CD14-positive monocyte (primary cell): ENCODE results near the gene SLC43A2. TPM values are rescaled to one million over a fixed set of nuclear protein-coding genes. Genes with fewer than 3 reads are reported as not detected.

ENCODE experiments used
- DNase-seq, 3 donors: peaks; one replicate each; pipeline ENCODE4 v3.0.0-alpha.2; 2011 to 2022
- H2AFZ ChIP-seq: 2 replicates; pipeline ENCODE4 v1.6.0; 2012; ENCODE audit warnings: mild to moderate bottlenecking, low read depth, low read length, inconsistent platforms; ENCODE audit not compliant: insufficient read depth, poor library complexity, severe bottlenecking
- H3K27ac ChIP-seq, 2 donors: 1 replicate in 1 of 2; 2 replicates in 1 of 2; pipeline ENCODE4 v1.5.1; 2012 to 2013; ENCODE audit warnings: low read length in 2 of 2, control low read depth in 1 of 2, inconsistent platforms in 1 of 2, low read depth in 1 of 2, mild to moderate bottlenecking in 1 of 2
- H3K27me3 ChIP-seq, 2 donors: one replicate each; pipeline versions ENCODE4 v1.6.0 to v1.6.1; 2011 to 2013; ENCODE audit warnings: low read length in 2 of 2; ENCODE audit not compliant: control insufficient read depth in 2 of 2, insufficient read depth in 2 of 2
- H3K36me3 ChIP-seq, 2 donors: replicated peaks in 1 of 2; 1 replicate in 1 of 2; 2 replicates in 1 of 2; pipeline versions ENCODE4 v1.5.1 to v1.6.1; 2012 to 2013; ENCODE audit warnings: low read length in 2 of 2, control low read depth in 1 of 2, inconsistent platforms in 1 of 2, mild to moderate bottlenecking in 1 of 2; ENCODE audit not compliant: insufficient read depth in 2 of 2, control insufficient read depth in 1 of 2
- H3K4me1 ChIP-seq, 2 donors: 1 replicate in 1 of 2; 2 replicates in 1 of 2; pipeline versions ENCODE4 v1.5.1 to v1.6.1; 2012 to 2013; ENCODE audit warnings: low read length in 2 of 2, control low read depth in 1 of 2, inconsistent platforms in 1 of 2, mild to moderate bottlenecking in 1 of 2, moderate library complexity in 1 of 2; ENCODE audit not compliant: insufficient read depth in 2 of 2, control insufficient read depth in 1 of 2
- H3K4me2 ChIP-seq: replicated peaks from 2 replicates; pipeline ENCODE3; 2012; ENCODE audit warnings: low read length, moderate library complexity, mild to moderate bottlenecking; ENCODE audit not compliant: poor library complexity, severe bottlenecking; ENCODE audit errors: extremely low read depth
- H3K4me3 ChIP-seq, 3 experiments: fragments of 200-600 bp in 1 of 3; sonication (generic) in 1 of 3; replicated peaks in 1 of 3; 1 replicate in 2 of 3; 2 replicates in 1 of 3; pipeline ENCODE4 v1.5.1; 2011 to 2013; ENCODE audit warnings: low read length in 3 of 3, mild to moderate bottlenecking in 3 of 3, control low read depth in 2 of 3, low read depth in 2 of 3, inconsistent platforms in 1 of 3, moderate library complexity in 1 of 3
- H3K79me2 ChIP-seq: 2 replicates; pipeline ENCODE4 v1.6.0; 2012; ENCODE audit warnings: mild to moderate bottlenecking, control low read depth, inconsistent platforms, low read length, moderate library complexity; ENCODE audit not compliant: insufficient read depth
- H3K9ac ChIP-seq: 2 replicates; pipeline ENCODE4 v1.6.0; 2017; ENCODE audit warnings: low read length, mild to moderate bottlenecking; ENCODE audit not compliant: insufficient read depth, poor library complexity, severe bottlenecking
- H3K9me3 ChIP-seq, 2 donors: replicated peaks in 1 of 2; 1 replicate in 1 of 2; 2 replicates in 1 of 2; pipeline versions ENCODE4 v1.5.1 to v1.6.1; 2012 to 2013; ENCODE audit warnings: low read length in 2 of 2, control low read depth in 1 of 2; ENCODE audit not compliant: control insufficient read depth in 1 of 2, insufficient read depth in 1 of 2
- H4K20me1 ChIP-seq: 2 replicates; pipeline ENCODE4 v1.6.0; 2012; ENCODE audit warnings: mild to moderate bottlenecking, low read length, control low read depth, moderate library complexity; ENCODE audit not compliant: insufficient read depth
- H3K27ac Mint-ChIP-seq, 7 donors: one replicate each; pipeline ENCODE4 v1.8.0; 2020; ENCODE audit warnings: mild to moderate bottlenecking in 7 of 7, mixed read lengths in 7 of 7, moderate library complexity in 6 of 7, inconsistent platforms in 2 of 7
- H3K27me3 Mint-ChIP-seq, 3 donors: one replicate each; pipeline ENCODE4 v1.8.0; 2021 to 2022; ENCODE audit warnings: low read depth in 3 of 3, mild to moderate bottlenecking in 3 of 3, mixed read lengths in 3 of 3, moderate library complexity in 3 of 3, inconsistent platforms in 1 of 3
- H3K36me3 Mint-ChIP-seq, 2 donors: one replicate each; pipeline ENCODE4 v1.8.0; 2020; ENCODE audit warnings: mixed read lengths in 2 of 2, inconsistent platforms in 1 of 2, mild to moderate bottlenecking in 1 of 2
- H3K4me1 Mint-ChIP-seq: one replicate; pipeline ENCODE4 v1.8.0; 2020; ENCODE audit warnings: mild to moderate bottlenecking, mixed read lengths
- H3K4me3 Mint-ChIP-seq, 2 donors: one replicate each; pipeline ENCODE4 v1.8.0; 2020; ENCODE audit warnings: mild to moderate bottlenecking in 2 of 2, mixed read lengths in 2 of 2, moderate library complexity in 1 of 2
- H3K9me3 Mint-ChIP-seq, 7 donors: one replicate each; pipeline ENCODE4 v1.8.0; 2020 to 2022; ENCODE audit warnings: mixed read lengths in 7 of 7, mild to moderate bottlenecking in 6 of 7, moderate library complexity in 6 of 7, inconsistent platforms in 2 of 7
- WGBS: methylation state at CpG from one replicate; pipeline ENCODE4 v1.1.5; 2013; ENCODE audit warnings: missing lambda C conversion rate; ENCODE audit not compliant: insufficient coverage; 5-methylcytosine and 5-hydroxymethylcytosine counted together
- intact Hi-C, 2 donors: fragments of 100-400 bp; cut with micrococcal nuclease; formaldehyde crosslinking; loops; one replicate each; pipeline versions ENCODE4 v1.15.0 to v1.15.1; 2023
- polyA plus RNA-seq, 3 donors: library from polyadenylated mRNA; depleted of rRNA in 1 of 3; unstranded in 2 of 3; stranded (reverse) in 1 of 3; fragments of 300-500 nt in 2 of 3; fragments of >200 nt in 1 of 3; fragmentation: Illumina TruSeq in 2 of 3; gene quantifications; 1 replicate in 2 of 3; 2 replicates in 1 of 3; pipeline ENCODE4 v1.2.3, GENCODE V29; 2012 to 2021
- TF ChIP-seq, protein P1 (sequence below): fragments of 200-600 bp; IDR thresholded peaks from one replicate; pipeline ENCODE4 v1.8.0; 2022; ENCODE audit warnings: antibody characterized with exemption, mild to moderate bottlenecking

The SLC43A2 gene
- polyA plus RNA-seq, 3 donors, result 115 to 151 (median 117) TPM

DNA sequence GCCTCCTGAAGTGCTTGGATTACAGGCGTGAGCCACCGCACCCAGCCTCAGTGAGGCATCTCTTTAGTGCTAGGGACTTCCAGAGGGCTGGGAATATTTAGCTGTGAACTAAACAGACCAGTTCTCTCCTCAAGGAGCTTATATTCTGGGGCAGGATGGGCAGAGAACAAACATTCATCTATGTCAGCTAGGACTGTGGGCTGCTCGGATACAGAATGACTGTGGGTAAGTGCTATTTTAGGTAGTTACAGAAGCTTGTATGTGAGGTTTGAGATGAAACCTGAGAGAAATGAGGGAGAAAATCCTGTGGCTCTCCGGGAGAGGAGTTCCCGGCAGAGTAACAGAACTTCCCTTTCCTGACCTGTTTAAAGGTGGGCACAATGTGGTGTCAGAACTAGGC lies 106.0 kb downstream of the SLC43A2 start:
- Histone ChIP-seq H2AFZ (no peak overlapping the region), H3K9ac (no peak overlapping the region), H4K20me1 (peaks cover 6% of the 10 kb centered on the region), H3K4me3 (no peak overlapping the region), H3K4me2 (no peak overlapping the region), H3K27ac (no peak overlapping the region), H3K36me3 (peaks cover 49 to 88% of the 10 kb centered on the region in 2 donors), H3K79me2 (peaks cover 7% of the 10 kb centered on the region), H3K9me3 (no peaks in the 10 kb centered on the region), H3K27me3 (no peaks in the 10 kb centered on the region), H3K4me1 (peaks cover 2 to 4% of the 10 kb centered on the region in 2 donors)
- Mint-ChIP-seq H3K4me3 (no peak overlapping the region), H3K36me3 (peaks cover 47 to 80% of the 10 kb centered on the region in 2 donors), H3K27ac (no peak overlapping the region), H3K27me3 (no peaks in the 10 kb centered on the region), H3K9me3 (no peaks in the 10 kb centered on the region), H3K4me1 (peaks cover 2% of the 10 kb centered on the region)
- TF ChIP-seq, protein P1, sequence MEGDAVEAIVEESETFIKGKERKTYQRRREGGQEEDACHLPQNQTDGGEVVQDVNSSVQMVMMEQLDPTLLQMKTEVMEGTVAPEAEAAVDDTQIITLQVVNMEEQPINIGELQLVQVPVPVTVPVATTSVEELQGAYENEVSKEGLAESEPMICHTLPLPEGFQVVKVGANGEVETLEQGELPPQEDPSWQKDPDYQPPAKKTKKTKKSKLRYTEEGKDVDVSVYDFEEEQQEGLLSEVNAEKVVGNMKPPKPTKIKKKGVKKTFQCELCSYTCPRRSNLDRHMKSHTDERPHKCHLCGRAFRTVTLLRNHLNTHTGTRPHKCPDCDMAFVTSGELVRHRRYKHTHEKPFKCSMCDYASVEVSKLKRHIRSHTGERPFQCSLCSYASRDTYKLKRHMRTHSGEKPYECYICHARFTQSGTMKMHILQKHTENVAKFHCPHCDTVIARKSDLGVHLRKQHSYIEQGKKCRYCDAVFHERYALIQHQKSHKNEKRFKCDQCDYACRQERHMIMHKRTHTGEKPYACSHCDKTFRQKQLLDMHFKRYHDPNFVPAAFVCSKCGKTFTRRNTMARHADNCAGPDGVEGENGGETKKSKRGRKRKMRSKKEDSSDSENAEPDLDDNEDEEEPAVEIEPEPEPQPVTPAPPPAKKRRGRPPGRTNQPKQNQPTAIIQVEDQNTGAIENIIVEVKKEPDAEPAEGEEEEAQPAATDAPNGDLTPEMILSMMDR, result no peak
- no peak for DNase-seq
- intact Hi-C loops, result loop anchor here in 1 of 2 donors (10.0 kb wide), 1 partner anchor 258 kb away; no protein-coding TSS in a partner anchor
- 94% methylated on average over 3 of the region's 5 CpGs for WGBS

DNA sequence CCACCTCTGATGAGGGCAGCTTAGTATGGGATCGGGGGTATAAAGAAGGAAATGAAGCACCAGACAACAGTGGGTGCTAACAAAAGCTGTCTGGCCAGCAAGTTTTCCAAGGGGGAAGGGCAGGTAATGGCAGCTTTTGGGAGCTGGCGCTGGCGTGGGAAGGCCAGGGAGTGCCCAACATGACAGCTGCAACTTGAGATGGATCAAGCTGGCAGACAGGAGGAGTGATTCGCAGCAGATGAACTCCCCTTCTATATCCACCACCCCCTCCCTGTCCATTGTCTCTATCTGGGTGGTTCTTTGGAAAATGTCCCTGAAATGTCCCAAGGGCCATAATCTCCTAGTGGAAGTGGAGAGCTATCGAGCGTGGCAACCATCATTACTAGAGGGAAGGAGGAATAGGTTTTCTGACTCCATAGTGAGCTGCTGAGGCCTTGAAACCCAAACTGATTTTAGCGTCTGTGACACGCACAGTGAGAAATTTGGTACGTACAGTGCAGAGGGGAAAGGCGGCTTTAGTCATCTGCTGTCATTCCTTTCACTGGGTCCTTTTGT lies 107.5 kb downstream of the SLC43A2 start:
- Histone ChIP-seq H3K4me1 (peaks cover 9 to 14% of the 10 kb centered on the region in 2 donors), H3K4me3 (no peak overlapping the region), H3K9ac (no peak overlapping the region), H3K36me3 (peaks cover 37 to 74% of the 10 kb centered on the region in 2 donors), H2AFZ (no peak overlapping the region), H3K4me2 (no peak overlapping the region), H3K9me3 (no peaks in the 10 kb centered on the region), H3K27ac (no peak overlapping the region), H4K20me1 (peaks cover 3% of the 10 kb centered on the region), H3K27me3 (no peaks in the 10 kb centered on the region), H3K79me2 (peaks cover 10% of the 10 kb centered on the region)
- Mint-ChIP-seq H3K27ac (peak overlapping the region in 4 of 7 donors; percentile 12 to 71 (median 48)), H3K4me1 (peaks cover 4% of the 10 kb centered on the region), H3K36me3 (peaks cover 37 to 68% of the 10 kb centered on the region in 2 donors), H3K27me3 (no peaks in the 10 kb centered on the region), H3K4me3 (no peak overlapping the region), H3K9me3 (no peaks in the 10 kb centered on the region)
- 95% methylated on average over 5 of the region's 10 CpGs for WGBS
- intact Hi-C loops, result loop anchor here in 1 of 2 donors (10.0 kb wide), 1 partner anchor 256 kb away; no protein-coding TSS in a partner anchor
- DNase-seq, result no peak
- TF ChIP-seq, protein P1, result no peak
